Uterus (tissue), 2 donors: Measurements from ENCODE around the gene MKRN1.

ENCODE experiments used
- CTCF ChIP-seq, 4 experiments: fragments of 200-600 bp in 2 of 4; fragments of 450-650 bp in 2 of 4; sonication (generic) in 2 of 4; IDR thresholded peaks; one replicate each; pipeline ENCODE4 v1.5.1; 2016 to 2019; ENCODE audit warnings: antibody characterized with exemption in 4 of 4, mild to moderate bottlenecking in 2 of 4, moderate library complexity in 1 of 4
- POLR2A ChIP-seq, 2 donors: fragments of 450-650 bp; IDR thresholded peaks; one replicate each; pipeline ENCODE4 v1.6.1; 2016; ENCODE audit warnings: antibody characterized with exemption in 2 of 2, mild to moderate bottlenecking in 1 of 2, moderate library complexity in 1 of 2

DNA sequence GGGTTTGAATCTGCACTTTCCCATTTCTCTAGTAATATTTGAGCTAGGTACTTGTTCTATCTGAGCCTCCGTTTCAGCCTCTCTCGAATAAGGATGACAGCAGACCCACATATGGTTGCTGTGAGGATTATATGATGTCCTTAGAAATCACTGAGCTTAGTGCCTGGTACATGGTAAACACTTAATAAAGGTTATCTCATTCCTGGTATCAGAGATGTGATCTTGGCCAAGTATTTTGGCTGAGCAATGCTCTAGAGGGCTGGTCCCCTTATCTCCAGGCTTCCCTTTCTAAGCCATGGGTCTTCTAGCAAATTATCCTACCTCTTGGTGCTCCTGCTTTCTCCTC, 407 bp upstream of the MKRN1 start:
- no peak for TF ChIP-seq CTCF (IDR thresholded peaks at IDR 0.05)
- TF ChIP-seq POLR2A (IDR thresholded peaks at IDR 0.05), result no peak
